GM15510 (cell line): ENCODE results near the gene NOB1.

Source experiments
- POLR2A ChIP-seq: IDR thresholded peaks from 3 replicates; pipeline ENCODE4 v1.6.1; 2011; ENCODE audit warnings: borderline replicate concordance; ENCODE audit not compliant: insufficient read length; ENCODE audit errors: extremely low read depth

NOB1 gene

DNA sequence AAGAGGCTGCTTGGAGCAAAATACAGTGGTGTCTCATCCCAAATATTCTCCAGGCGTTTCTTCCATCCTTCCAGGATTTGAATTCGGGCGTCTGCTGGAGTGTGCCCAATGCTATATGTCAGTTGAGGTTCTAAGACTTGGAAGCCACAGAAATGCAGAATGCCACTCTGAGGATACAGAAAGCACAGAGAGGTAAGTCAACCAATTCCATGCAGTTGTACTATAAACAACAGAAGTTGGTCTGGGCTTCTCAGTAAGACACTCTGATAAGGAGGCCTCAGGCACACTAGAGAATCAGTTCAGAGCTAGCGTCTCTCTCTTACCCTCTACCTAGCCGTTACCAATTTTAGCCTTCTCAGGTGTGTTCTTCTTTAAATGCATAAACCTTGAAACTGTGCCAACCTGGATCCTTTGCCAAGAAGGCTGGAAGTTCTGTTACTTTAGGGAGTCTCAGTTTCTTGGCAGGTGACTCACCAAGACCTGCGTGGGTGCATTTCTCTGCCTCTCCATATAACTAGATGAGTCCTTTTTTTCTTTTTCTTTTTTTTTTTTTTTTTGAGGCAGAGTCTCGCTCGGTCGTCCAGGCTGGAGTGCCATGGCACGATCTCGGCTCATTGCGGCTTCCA lies 43.5 kb downstream of the NOB1 start:
- no peak for TF ChIP-seq POLR2A

DNA sequence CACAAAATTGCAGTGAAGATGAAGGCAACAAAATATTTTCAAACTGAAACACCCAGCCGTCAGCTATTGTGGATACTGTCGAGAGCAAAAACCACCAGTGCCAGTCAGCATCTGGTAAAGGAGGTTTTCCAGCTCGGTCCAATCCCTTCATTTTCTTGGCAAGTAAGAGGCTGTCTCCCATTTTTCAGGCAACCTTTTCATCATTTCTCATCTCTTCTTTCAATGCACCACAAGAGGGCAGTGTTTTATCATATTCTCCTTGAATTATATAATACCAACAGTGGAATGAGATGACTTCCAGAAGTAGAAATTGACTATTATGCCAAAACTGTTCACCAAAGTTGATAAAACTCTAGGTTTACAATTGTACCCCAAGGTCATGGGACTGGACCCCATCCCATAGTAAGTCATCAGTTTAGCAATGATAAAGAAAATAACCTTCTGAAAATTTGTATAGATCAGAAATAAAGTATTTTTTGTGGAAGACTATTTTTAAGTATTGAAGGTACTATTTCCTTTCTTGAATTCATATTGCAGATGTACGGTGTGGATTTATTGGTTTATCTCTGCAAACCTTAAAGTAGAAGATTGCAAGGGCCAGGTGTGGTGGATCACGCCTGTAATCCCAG lies 45.2 kb downstream of the NOB1 start:
- no peak for TF ChIP-seq POLR2A

DNA sequence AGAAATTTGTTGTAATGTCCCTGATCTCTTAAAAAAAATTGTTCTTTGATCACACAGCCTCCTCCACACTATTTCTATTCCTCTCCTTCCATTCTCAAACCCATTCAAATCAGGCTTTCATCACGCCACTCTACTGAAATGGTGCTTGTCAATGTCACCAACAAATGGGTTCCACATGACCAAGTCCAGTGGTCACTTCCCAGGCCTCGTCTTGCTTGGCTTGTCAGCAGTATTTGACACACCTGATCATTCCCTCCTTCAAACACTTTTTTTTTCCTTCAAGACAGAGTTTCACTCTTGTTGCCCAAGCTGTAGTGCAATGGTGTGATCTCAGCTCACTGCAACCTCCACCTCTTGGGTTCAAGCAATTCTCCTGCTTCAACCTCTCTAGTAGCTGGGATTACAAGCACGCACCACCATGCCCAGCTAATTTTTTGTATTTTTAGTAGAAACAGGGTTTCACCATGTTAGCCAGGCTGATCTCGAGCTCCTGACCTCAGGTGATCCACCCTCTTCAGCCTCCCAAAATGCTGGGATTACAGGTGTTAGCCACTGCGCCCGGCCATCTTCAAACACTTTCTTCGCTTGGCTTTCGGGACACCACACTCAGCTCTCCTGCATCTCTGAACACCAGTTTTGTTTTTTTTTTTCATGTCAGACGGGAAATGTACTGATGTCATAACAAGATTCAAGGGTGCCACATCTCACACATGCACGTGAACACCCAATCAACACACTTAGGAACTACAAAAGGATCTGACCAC lies 46.6 kb downstream of the NOB1 start:
- no peak for TF ChIP-seq POLR2A

DNA sequence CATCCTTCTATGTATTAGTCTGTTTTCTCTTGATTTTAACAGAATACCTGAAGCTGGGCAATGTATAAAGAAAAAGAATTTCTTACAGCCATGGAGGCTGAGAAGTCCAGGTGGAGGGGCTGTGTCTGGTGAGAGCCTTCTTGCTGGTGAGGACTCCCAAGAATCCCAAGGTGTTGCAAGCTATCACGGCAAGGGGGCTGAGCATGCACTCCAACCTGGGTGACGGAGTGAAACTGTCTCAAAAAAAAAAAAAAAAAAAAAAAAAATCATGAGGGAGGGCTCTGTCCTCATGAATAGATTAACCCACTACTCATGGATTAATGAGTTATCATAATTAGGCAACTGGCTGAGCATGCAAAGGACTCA lies 47.8 kb downstream of the NOB1 start:
- no peak for TF ChIP-seq POLR2A

DNA sequence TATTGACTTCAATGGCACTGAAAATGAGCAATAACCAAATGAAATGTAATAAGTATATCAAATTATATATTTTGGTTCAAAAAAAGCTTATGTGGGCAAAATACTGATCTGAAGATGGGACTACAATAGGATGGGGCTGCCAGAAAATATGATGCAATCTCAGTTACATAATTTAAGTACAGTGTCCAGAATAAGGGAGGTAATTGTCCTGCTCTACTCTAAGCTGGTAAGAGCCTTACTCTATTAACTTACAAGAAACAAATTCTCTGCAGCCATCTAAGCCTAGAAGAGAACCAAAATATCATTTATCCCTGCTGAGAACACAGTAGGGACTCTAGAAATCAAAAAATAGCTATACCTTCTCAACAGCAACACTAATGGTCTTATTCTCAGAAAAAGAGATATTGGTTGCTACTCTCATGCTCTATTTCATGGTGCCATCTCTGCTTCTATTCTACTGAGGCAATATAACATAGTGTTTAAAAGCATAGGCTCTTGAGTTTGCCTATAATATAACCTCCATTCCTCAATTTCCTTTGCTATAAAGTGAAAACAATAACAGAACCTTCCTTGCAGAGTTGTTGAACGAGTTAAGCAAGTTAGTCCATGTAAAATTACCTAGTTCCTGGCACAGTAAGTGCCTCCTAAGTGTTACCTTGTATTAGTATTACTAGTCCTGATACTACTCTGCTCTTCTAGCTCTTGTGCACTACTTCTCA lies 48.3 kb downstream of the NOB1 start:
- TF ChIP-seq POLR2A: no peak

DNA sequence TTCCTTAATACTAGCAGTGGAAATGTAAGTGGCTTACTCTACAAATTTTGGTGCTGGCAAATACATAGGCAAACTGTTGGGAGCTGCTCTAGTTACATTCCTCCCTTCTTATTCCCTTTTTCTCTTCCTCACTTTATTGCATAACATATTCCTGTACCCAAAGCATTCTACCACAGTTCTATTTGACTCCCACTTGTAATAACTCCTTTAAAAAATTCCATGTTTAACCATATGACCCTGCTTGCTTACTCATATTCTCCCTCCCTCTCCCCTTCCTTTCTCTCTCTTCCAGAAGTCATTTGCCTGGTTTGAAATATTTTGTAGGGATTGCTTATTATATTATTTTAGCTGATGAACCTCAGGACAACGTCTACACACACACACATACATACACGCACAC lies 51.1 kb downstream of the NOB1 start:
- TF ChIP-seq POLR2A: no peak

DNA sequence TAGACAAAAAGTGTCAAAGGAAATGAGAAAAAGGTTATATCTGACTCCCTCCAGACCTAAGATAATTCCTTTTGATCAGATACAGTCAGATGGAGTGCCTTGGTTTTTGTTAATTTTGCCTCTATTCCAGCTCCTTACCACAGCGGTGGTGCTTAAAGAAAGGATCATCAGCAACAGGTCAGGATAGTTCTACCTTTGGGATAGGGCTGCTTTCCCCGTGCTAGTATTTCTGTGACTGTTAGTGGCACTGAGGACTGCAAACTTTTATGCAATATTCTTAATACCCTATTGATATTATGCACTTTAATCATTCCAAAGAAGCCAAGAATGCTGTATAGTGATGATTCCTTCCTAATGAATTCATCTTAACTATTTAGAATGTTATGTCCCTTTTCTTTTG lies 52.9 kb downstream of the NOB1 start:
- no peak for TF ChIP-seq POLR2A

DNA sequence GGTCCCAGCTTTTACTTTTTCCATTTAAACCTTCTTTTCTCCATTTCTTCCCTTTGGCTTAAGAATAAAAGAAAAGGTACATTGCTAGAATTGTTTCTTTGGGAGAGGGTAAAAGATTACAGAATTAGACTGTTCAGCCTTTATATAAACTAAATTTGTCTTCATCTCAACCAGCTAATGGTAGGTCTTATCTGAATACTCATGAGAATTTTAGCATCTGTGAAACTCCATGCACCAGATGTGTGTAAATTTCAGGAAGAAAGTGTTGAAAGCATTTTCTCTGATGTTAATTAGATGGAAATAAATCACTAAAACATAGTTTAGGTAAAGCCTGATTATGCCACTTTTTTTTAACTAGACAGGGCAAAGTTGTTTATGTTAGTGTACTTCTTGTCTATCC lies 53.3 kb downstream of the NOB1 start:
- TF ChIP-seq POLR2A: no peak

DNA sequence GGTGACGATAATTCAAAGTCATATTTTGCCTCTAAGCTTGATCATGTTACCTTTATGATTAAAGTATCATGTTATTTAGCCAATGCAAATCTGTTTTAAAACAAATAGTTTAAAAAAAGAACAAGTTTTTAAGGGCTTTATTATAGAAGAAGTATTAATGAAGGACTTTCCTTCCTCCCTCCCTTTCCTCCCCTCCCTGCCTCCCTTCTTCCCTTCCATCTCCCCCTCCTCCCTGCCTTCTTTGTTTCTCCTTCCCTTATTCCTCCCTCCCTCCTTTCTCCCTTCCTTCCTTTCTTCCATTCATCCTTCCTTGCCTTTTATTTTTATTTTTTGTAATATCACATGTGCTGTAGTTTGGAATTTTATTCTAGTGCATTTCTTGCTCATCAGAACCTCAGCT lies 54.8 kb downstream of the NOB1 start:
- TF ChIP-seq POLR2A: no peak

DNA sequence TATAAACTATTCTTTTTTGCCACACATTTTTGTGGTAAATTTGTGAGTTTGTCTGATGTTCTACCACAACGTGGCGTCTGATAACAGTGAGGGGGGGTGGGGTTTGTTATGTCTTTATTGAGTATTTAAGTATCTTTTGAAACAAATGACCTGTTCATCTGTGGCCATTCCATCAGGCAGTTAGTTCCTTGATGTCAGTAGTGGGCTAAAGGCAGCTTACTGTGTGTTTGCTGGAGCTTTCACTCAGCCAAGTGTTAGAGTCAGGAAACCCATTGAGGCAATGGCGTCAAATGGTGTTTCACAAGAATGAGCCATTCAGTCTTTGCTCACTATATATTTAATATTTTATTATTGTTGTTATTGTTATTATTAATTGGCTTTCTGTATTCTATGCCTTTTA lies 56.3 kb downstream of the NOB1 start:
- TF ChIP-seq POLR2A: no peak

DNA sequence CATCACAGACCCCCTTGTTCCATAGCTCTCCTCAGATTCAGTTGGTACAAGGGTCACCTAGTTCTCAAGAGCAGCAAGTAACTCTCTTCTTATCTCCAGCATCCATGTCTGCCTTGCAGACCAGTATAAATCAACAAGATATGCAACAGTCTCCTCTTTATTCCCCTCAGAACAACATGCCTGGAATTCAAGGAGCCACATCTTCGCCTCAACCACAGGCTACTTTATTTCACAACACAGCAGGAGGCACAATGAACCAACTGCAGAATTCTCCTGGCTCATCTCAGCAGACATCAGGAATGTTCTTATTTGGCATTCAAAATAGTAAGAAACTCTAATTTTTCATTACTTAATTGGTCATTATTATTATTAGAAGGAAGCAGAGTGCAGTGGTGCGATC lies 60.8 kb downstream of the NOB1 start:
- TF ChIP-seq POLR2A: no peak

DNA sequence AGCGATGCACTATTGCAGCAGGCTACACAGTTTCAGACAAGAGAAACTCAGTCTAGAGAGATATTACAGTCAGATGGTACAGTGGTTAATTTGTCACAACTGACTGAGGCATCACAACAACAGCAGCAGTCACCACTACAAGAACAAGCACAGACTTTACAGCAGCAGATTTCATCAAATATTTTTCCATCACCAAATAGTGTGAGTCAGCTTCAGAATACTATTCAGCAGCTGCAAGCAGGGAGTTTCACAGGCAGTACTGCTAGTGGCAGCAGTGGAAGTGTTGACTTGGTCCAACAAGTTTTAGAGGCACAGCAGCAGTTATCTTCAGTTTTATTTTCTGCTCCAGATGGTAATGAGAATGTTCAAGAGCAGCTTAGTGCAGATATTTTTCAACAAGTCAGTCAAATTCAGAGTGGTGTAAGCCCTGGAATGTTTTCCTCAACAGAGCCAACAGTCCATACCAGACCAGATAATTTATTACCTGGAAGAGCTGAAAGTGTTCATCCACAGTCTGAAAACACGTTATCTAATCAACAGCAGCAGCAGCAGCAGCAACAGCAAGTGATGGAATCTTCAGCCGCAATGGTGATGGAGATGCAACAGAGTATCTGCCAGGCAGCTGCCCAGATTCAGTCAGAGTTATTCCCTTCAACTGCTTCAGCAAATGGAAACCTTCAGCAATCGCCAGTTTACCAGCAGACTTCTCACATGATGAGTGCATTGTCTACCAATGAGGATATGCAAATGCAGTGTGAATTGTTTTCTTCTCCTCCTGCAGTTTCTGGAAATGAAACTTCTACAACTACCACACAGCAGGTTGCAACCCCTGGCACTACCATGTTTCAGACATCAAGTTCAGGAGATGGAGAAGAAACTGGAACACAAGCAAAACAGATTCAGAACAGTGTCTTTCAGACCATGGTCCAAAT lies 62.5 kb downstream of the NOB1 start:
- TF ChIP-seq POLR2A: no peak
